Stimulated activated CD4-positive, alpha-beta T cell treated with anti-CD3 and anti-CD28 coated beads, TNF-alpha, amount 100 ng/mL, for 24 hours (primary cell): ENCODE measurements around the gene OLFML1.

Experiments
- DNase-seq, 3 experiments: peaks; one replicate each; pipeline ENCODE4 v3.0.0-alpha.2; 2020; ENCODE audit warnings: low read depth in 3 of 3

Gene OLFML1

GRCh38 chr11:7480113-7480512 lies 5.2 kb upstream of the OLFML1 start:
- DNase-seq = no peak

- no peak for DNase-seq
These were observed 1.2 kb upstream of the OLFML1 start for GRCh38 chr11:7484131-7484530.

GRCh38 chr11:7484645-7485044 lies 661 bp upstream of the OLFML1 start:
- no peak for DNase-seq

GRCh38 chr11:7486098-7486780 lies 933 bp downstream of the OLFML1 start:
- no peak for DNase-seq

- DNase-seq = no peak
These were observed 1.5 kb downstream of the OLFML1 start for GRCh38 chr11:7486781-7487140.

GRCh38 chr11:7487360-7487759 lies 2.1 kb downstream of the OLFML1 start:
- no peak for DNase-seq

GRCh38 chr11:7488681-7489080 lies 3.4 kb downstream of the OLFML1 start:
- no peak for DNase-seq

GRCh38 chr11:7489376-7489775 lies 4.1 kb downstream of the OLFML1 start:
- DNase-seq = no peak

GRCh38 chr11:7490054-7490453 lies 4.7 kb downstream of the OLFML1 start:
- DNase-seq = no peak

- DNase-seq = no peak
These were observed 5.2 kb downstream of the OLFML1 start for GRCh38 chr11:7490535-7490934.

GRCh38 chr11:7492253-7492652 lies 6.9 kb downstream of the OLFML1 start:
- DNase-seq = no peak

GRCh38 chr11:7493670-7494069 lies 8.4 kb downstream of the OLFML1 start:
- DNase-seq = no peak

- DNase-seq = no peak
These were observed 8.9 kb downstream of the OLFML1 start for GRCh38 chr11:7494086-7494745.

GRCh38 chr11:7495882-7496551 lies 10.7 kb downstream of the OLFML1 start:
- no peak for DNase-seq

- no peak for DNase-seq
These were observed 12.9 kb downstream of the OLFML1 start for GRCh38 chr11:7498193-7498592.

- no peak for DNase-seq
These were observed 13.8 kb downstream of the OLFML1 start for GRCh38 chr11:7499081-7499480.

GRCh38 chr11:7500251-7500650 lies 14.9 kb downstream of the OLFML1 start:
- no peak for DNase-seq

GRCh38 chr11:7501251-7501650 lies 15.9 kb downstream of the OLFML1 start:
- DNase-seq = no peak

GRCh38 chr11:7501894-7502293 lies 16.6 kb downstream of the OLFML1 start:
- DNase-seq = no peak

GRCh38 chr11:7506243-7506642 lies 20.9 kb downstream of the OLFML1 start:
- no peak for DNase-seq

GRCh38 chr11:7508087-7508486 lies 22.8 kb downstream of the OLFML1 start:
- DNase-seq = no peak

GRCh38 chr11:7509966-7510365 lies 24.7 kb downstream of the OLFML1 start:
- no peak for DNase-seq

GRCh38 chr11:7511401-7511800 lies 26.1 kb downstream of the OLFML1 start:
- DNase-seq = no peak
